Trophoblast cell (in vitro differentiated cells and primary cell): Measurements from ENCODE around the gene NKAIN4. TPM values are rescaled to one million over a fixed set of nuclear protein-coding genes. Genes with fewer than 3 reads are reported as not detected.
A peak's percentile ranks its signal among the peaks of the same experiment; 100 is the strongest.

Experiments used
- DNase-seq, 2 donors: peaks; one replicate each; pipeline ENCODE4 v3.0.0-alpha.2; 2016
- H2AFZ ChIP-seq: 2 replicates; pipeline ENCODE4 v1.6.1; 2013; ENCODE audit warnings: low read length, moderate library complexity, mild to moderate bottlenecking; ENCODE audit not compliant: insufficient read depth, poor library complexity
- H2AK5ac ChIP-seq: 2 replicates; pipeline ENCODE4 v1.6.1; 2013; ENCODE audit warnings: mild to moderate bottlenecking, low read length
- H2BK120ac ChIP-seq: 2 replicates; pipeline ENCODE4 v1.6.1; 2013; ENCODE audit warnings: low read length, mild to moderate bottlenecking, moderate library complexity; ENCODE audit not compliant: insufficient read depth, poor library complexity
- H2BK12ac ChIP-seq: 2 replicates; pipeline ENCODE4 v1.6.1; 2013; ENCODE audit warnings: mild to moderate bottlenecking, low read length, moderate library complexity
- H2BK5ac ChIP-seq: 2 replicates; pipeline ENCODE4 v1.6.1; 2013; ENCODE audit warnings: low read length, low read depth, moderate library complexity, mild to moderate bottlenecking; ENCODE audit not compliant: poor library complexity
- H3K14ac ChIP-seq: 2 replicates; pipeline ENCODE4 v1.6.1; 2013; ENCODE audit warnings: mild to moderate bottlenecking, low read length
- H3K18ac ChIP-seq: 2 replicates; pipeline ENCODE4 v1.6.1; 2013; ENCODE audit warnings: mild to moderate bottlenecking, low read length
- H3K23ac ChIP-seq: 2 replicates; pipeline ENCODE4 v1.6.1; 2013; ENCODE audit warnings: low read length
- H3K27ac ChIP-seq: 2 replicates; pipeline ENCODE4 v1.5.1; 2013; ENCODE audit warnings: low read depth, mild to moderate bottlenecking, inconsistent platforms, low read length, moderate library complexity
- H3K27me3 ChIP-seq: 2 replicates; pipeline ENCODE4 v1.6.1; 2013; ENCODE audit warnings: inconsistent platforms, mild to moderate bottlenecking, low read length, moderate library complexity; ENCODE audit not compliant: insufficient read depth
- H3K36me3 ChIP-seq, 2 experiments: 1 replicate in 1 of 2; 2 replicates in 1 of 2; pipeline ENCODE4 v1.6.1; 2013; ENCODE audit warnings: low read length in 2 of 2, mild to moderate bottlenecking in 2 of 2, moderate library complexity in 1 of 2; ENCODE audit not compliant: insufficient read depth in 2 of 2, control insufficient read depth in 1 of 2
- H3K4ac ChIP-seq: 2 replicates; pipeline ENCODE4 v1.6.1; 2013; ENCODE audit warnings: low read depth, mild to moderate bottlenecking, low read length, moderate library complexity
- H3K4me1 ChIP-seq, 2 experiments: 1 replicate in 1 of 2; 2 replicates in 1 of 2; pipeline ENCODE4 v1.6.1; 2013; ENCODE audit warnings: low read length in 2 of 2, mild to moderate bottlenecking in 2 of 2, moderate library complexity in 1 of 2; ENCODE audit not compliant: insufficient read depth in 2 of 2, control insufficient read depth in 1 of 2
- H3K4me2 ChIP-seq: 2 replicates; pipeline ENCODE4 v1.6.1; 2013; ENCODE audit warnings: inconsistent platforms, mild to moderate bottlenecking, low read length, moderate library complexity
- H3K4me3 ChIP-seq: 2 replicates; pipeline ENCODE4 v1.5.1; 2013; ENCODE audit warnings: mild to moderate bottlenecking, low read depth, low read length, inconsistent platforms
- H3K79me1 ChIP-seq: one replicate; pipeline ENCODE4 v1.6.1; 2013; ENCODE audit warnings: low read length
- H3K79me2 ChIP-seq: 2 replicates; pipeline ENCODE4 v1.6.1; 2013; ENCODE audit warnings: low read length, mild to moderate bottlenecking; ENCODE audit not compliant: control insufficient read depth, insufficient read depth, poor library complexity
- H3K9ac ChIP-seq: 2 replicates; pipeline ENCODE4 v1.6.1; 2013; ENCODE audit warnings: mild to moderate bottlenecking, low read length
- H3K9me3 ChIP-seq: 2 replicates; pipeline ENCODE4 v1.6.1; 2013; ENCODE audit warnings: low read depth, mild to moderate bottlenecking, control low read depth, inconsistent platforms, low read length; ENCODE audit not compliant: insufficient read depth
- H4K12ac ChIP-seq: 2 replicates; pipeline ENCODE4 v1.6.1; 2013; ENCODE audit warnings: low read depth, mild to moderate bottlenecking, low read length, moderate library complexity
- H4K8ac ChIP-seq: 2 replicates; pipeline ENCODE4 v1.6.1; 2013; ENCODE audit warnings: low read depth, mild to moderate bottlenecking, low read length, moderate library complexity
- H4K91ac ChIP-seq: one replicate; pipeline ENCODE4 v1.6.1; 2013; ENCODE audit warnings: low read depth, mild to moderate bottlenecking, low read length, moderate library complexity
- WGBS: extraction: QIAGEN DNeasy Blood & Tissue Kit; methylation state at CpG from one replicate; pipeline ENCODE4 v1.1.7; 2013; ENCODE audit warnings: missing lambda C conversion rate; ENCODE audit not compliant: insufficient read length, insufficient coverage; ENCODE audit errors: extremely low coverage; 5-methylcytosine and 5-hydroxymethylcytosine counted together
- polyA plus RNA-seq: library from polyadenylated mRNA; stranded (reverse); fragments of 200-250 nt; gene quantifications from 2 replicates; pipeline ENCODE4 v1.2.3, GENCODE V29; 2013

NKAIN4 gene
- polyA plus RNA-seq = 40.3 and 44.3 TPM in 2 replicates

GRCh38 chr20:63254232-63254605 is at the start of gene NKAIN4:
NKAIN4 (minus strand) TSS chr20:63254463; CDS start chr20:63254450, 13 bp downstream.
- peak within 1 kb of the TSS; percentile 48 for H2BK120ac ChIP-seq
- H3K27me3 ChIP-seq = peaks cover 12% of the 10 kb centered on the region
- H3K14ac ChIP-seq = peak within 1 kb of the TSS; percentile 63
- peak within 1 kb of the TSS; percentile 50 for H4K8ac ChIP-seq
- no peak within 1 kb of the TSS for H3K9ac ChIP-seq
- peak within 1 kb of the TSS; percentile 38 for H3K4ac ChIP-seq
- peak within 1 kb of the TSS; percentile 73 for H3K4me3 ChIP-seq
- H3K18ac ChIP-seq = peak within 1 kb of the TSS; percentile 55
- H3K4me1 ChIP-seq = peaks cover 11 to 41% of the 10 kb centered on the region in 2 experiments
- H3K9me3 ChIP-seq = peaks cover 14% of the 10 kb centered on the region
- peak within 1 kb of the TSS; percentile 32 for H2AFZ ChIP-seq
- no peak within 1 kb of the TSS for H3K23ac ChIP-seq
- peaks cover 11% of the 10 kb centered on the region for H3K79me2 ChIP-seq
- peaks cover 22% of the 10 kb centered on the region for H3K79me1 ChIP-seq
- H4K12ac ChIP-seq = peak within 1 kb of the TSS; percentile 34
- H2BK5ac ChIP-seq = peak within 1 kb of the TSS; percentile 35
- H2AK5ac ChIP-seq = no peak within 1 kb of the TSS
- peaks cover 0 to 8% of the 10 kb centered on the region in 2 experiments for H3K36me3 ChIP-seq
- H4K91ac ChIP-seq = peak within 1 kb of the TSS; percentile 82
- peak within 1 kb of the TSS; percentile 62 for H3K4me2 ChIP-seq
- no peak for DNase-seq
- peak within 1 kb of the TSS; percentile 25 for H2BK12ac ChIP-seq
- H3K27ac ChIP-seq = peak within 1 kb of the TSS; percentile 18
- no CpG with 5 or more reads among the region's 46 CpGs for WGBS

GRCh38 chr20:63303095-63303666 is 48.9 kb upstream of the NKAIN4 start:
- H2AFZ ChIP-seq = no peak overlapping the region
- H3K18ac ChIP-seq = no peak overlapping the region
- H2BK5ac ChIP-seq = no peak overlapping the region
- no peak overlapping the region for H4K8ac ChIP-seq
- no peaks in the 10 kb centered on the region for H3K79me2 ChIP-seq
- no peak overlapping the region for H3K23ac ChIP-seq
- no peaks in the 10 kb centered on the region for H3K4me1 ChIP-seq
- H2BK120ac ChIP-seq = no peak overlapping the region
- H3K27ac ChIP-seq = no peak overlapping the region
- no peak overlapping the region for H3K9ac ChIP-seq
- no peak overlapping the region for H3K4me2 ChIP-seq
- no peaks in the 10 kb centered on the region for H3K36me3 ChIP-seq
- H3K4ac ChIP-seq = no peak overlapping the region
- no peaks in the 10 kb centered on the region for H3K27me3 ChIP-seq
- H2AK5ac ChIP-seq = no peak overlapping the region
- no peak for DNase-seq
- H4K12ac ChIP-seq = no peak overlapping the region
- no peak overlapping the region for H2BK12ac ChIP-seq
- no peaks in the 10 kb centered on the region for H3K79me1 ChIP-seq
- WGBS = no CpG with 5 or more reads among the region's 5 CpGs
- H3K9me3 ChIP-seq = no peaks in the 10 kb centered on the region
- no peak overlapping the region for H3K14ac ChIP-seq
- no peak overlapping the region for H3K4me3 ChIP-seq
- H4K91ac ChIP-seq = no peak overlapping the region

- H4K12ac ChIP-seq = no peak overlapping the region
- no peak overlapping the region for H3K4me3 ChIP-seq
- no peak overlapping the region for H4K8ac ChIP-seq
- H3K36me3 ChIP-seq = no peaks in the 10 kb centered on the region
- H3K9me3 ChIP-seq = no peaks in the 10 kb centered on the region
- H3K4ac ChIP-seq = no peak overlapping the region
- no peak overlapping the region for H2BK5ac ChIP-seq
- H2AK5ac ChIP-seq = no peak overlapping the region
- no peak overlapping the region for H3K18ac ChIP-seq
- no peaks in the 10 kb centered on the region for H3K79me1 ChIP-seq
- no peak for DNase-seq
- no peak overlapping the region for H3K23ac ChIP-seq
- H2BK120ac ChIP-seq = no peak overlapping the region
- H3K4me2 ChIP-seq = no peak overlapping the region
- H3K9ac ChIP-seq = no peak overlapping the region
- no peak overlapping the region for H3K14ac ChIP-seq
- H2AFZ ChIP-seq = no peak overlapping the region
- no peaks in the 10 kb centered on the region for H3K27me3 ChIP-seq
- no peak overlapping the region for H3K27ac ChIP-seq
- no peaks in the 10 kb centered on the region for H3K79me2 ChIP-seq
- no peak overlapping the region for H4K91ac ChIP-seq
- no peak overlapping the region for H2BK12ac ChIP-seq
- no CpG with 5 or more reads among the region's 1 CpG for WGBS
- no peaks in the 10 kb centered on the region for H3K4me1 ChIP-seq
Measured at GRCh38 chr20:63301671-63302070, 47.4 kb upstream of the NKAIN4 start.

GRCh38 chr20:63298731-63299312 is 44.6 kb upstream of the NKAIN4 start:
- Histone ChIP-seq H4K12ac (no peak overlapping the region), H3K4me1 (no peaks in the 10 kb centered on the region), H4K8ac (no peak overlapping the region), H2BK5ac (no peak overlapping the region), H4K91ac (no peak overlapping the region), H3K14ac (no peak overlapping the region), H3K36me3 (no peaks in the 10 kb centered on the region), H3K4me3 (no peak overlapping the region), H3K4ac (no peak overlapping the region), H3K79me2 (no peaks in the 10 kb centered on the region), H3K27me3 (no peaks in the 10 kb centered on the region), H3K9ac (no peak overlapping the region), H2AFZ (no peak overlapping the region), H3K9me3 (peaks cover 3% of the 10 kb centered on the region), H2BK120ac (no peak overlapping the region), H3K79me1 (no peaks in the 10 kb centered on the region), H2AK5ac (no peak overlapping the region), H3K18ac (no peak overlapping the region), H3K23ac (no peak overlapping the region), H2BK12ac (no peak overlapping the region), H3K27ac (no peak overlapping the region), H3K4me2 (no peak overlapping the region)
- DNase-seq = no peak
- WGBS = no CpG with 5 or more reads among the region's 17 CpGs
